Measurements from ENCODE around the gene HOXA9.

The HOXA9 gene

GRCh38 chr7:27112955-27113949 is 52.1 kb downstream of the HOXA9 start:
- no peak for DNase-seq (ENCODE audit: low read depth in 2 of 2)

Data from stimulated activated CD8-positive, alpha-beta memory T cell treated with anti-CD3 and anti-CD28 coated beads, Interleukin-7, amount 100 ng/mL, for 1 hour (primary cell).